Panc1 (cell line): ENCODE measurements around the gene KRT1.

ENCODE experiments used
- CTCF ChIP-seq: fragments of 450-650 bp; IDR thresholded peaks from 2 replicates; pipeline ENCODE4 v1.5.1; 2017; ENCODE audit warnings: mild to moderate bottlenecking
- POLR2AphosphoS5 ChIP-seq: IDR thresholded peaks from 2 replicates; pipeline ENCODE4 v1.6.1; 2012; ENCODE audit warnings: mild to moderate bottlenecking, low read depth, low read length, moderate library complexity
- REST ChIP-seq, 2 experiments: IDR thresholded peaks; 2 replicates each; pipeline ENCODE4 v1.6.1; 2011 to 2012; ENCODE audit warnings: low read depth in 2 of 2, control low read depth in 1 of 2, low read length in 1 of 2, mild to moderate bottlenecking in 1 of 2, moderate library complexity in 1 of 2; ENCODE audit not compliant: insufficient read depth in 1 of 2
- SIN3A ChIP-seq: IDR thresholded peaks from 2 replicates; pipeline ENCODE4 v1.6.1; 2012; ENCODE audit warnings: low read depth, mild to moderate bottlenecking, low read length, moderate library complexity, borderline replicate concordance; ENCODE audit not compliant: insufficient read depth
- TCF7L2 ChIP-seq: IDR thresholded peaks from 2 replicates; pipeline ENCODE4 v1.6.1; 2011; ENCODE audit warnings: mild to moderate bottlenecking, low read depth, low read length, inconsistent platforms

- TF ChIP-seq CTCF (no peak), REST (IDR thresholded peaks at IDR 0.05; ENCODE audit: insufficient read depth in 1 of 2, low read depth in 2 of 2, low read length in 1 of 2) (no peak), SIN3A (no peak), POLR2AphosphoS5 (no peak), TCF7L2 (no peak)
Measured at GRCh38 chr12:52670506-52670905, 9.7 kb downstream of the KRT1 start.
